ENCODE measurements around the gene PTGFRN. TPM values are rescaled to one million over a fixed set of nuclear protein-coding genes. Genes with fewer than 3 reads are reported as not detected.

Gene PTGFRN
- polyA plus RNA-seq, 1 donor (not counting 4 experiments of a cell fraction or from before 2014, with no cell fraction given): 177 TPM

GRCh38 chr1:116902027-116902426 is 7.7 kb upstream of the PTGFRN start:
- dilution Hi-C loops (cut with MboI; ENCODE audit: extremely low pct_ligation_motif_present, low sequenced_read_pairs): no loop called here

GRCh38 chr1:116902723-116903383 is 6.9 kb upstream of the PTGFRN start:
- Histone ChIP-seq H3K27me3 (ENCODE audit: control insufficient read depth, extremely low read depth, insufficient read depth, low read length) (no peaks in the 10 kb centered on the region), H3K4me3 (ENCODE audit: control insufficient read depth in 2 of 3, extremely low read depth in 1 of 3, insufficient read depth in 2 of 3, low read depth in 1 of 3, low read length in 3 of 3) (no peak overlapping the region), H3K9me3 (ENCODE audit: control insufficient read depth, low read depth, low read length) (no peaks in the 10 kb centered on the region), H3K4me1 (ENCODE audit: control insufficient read depth, extremely low read depth, insufficient read depth, low read length) (peaks cover 44% of the 10 kb centered on the region), H3K4me2 (ENCODE audit: control insufficient read depth, extremely low read depth, insufficient read depth, low read depth, low read length) (peak overlapping the region; percentile 47), H3K27ac (ENCODE audit: control insufficient read depth, insufficient read depth, low read length) (peak overlapping the region; percentile 19), H3K9me1 (ENCODE audit: control insufficient read depth, extremely low read depth, insufficient read depth, low read length) (no peaks in the 10 kb centered on the region), H3K79me2 (ENCODE audit: control insufficient read depth, insufficient read depth, low read length) (no peaks in the 10 kb centered on the region), H4K20me1 (ENCODE audit: control insufficient read depth, extremely low read depth, insufficient read depth, low read length) (no peaks in the 10 kb centered on the region), H3K9ac (ENCODE audit: control insufficient read depth, extremely low read depth, insufficient read depth, low read length) (no peak overlapping the region), H2AFZ (ENCODE audit: control insufficient read depth, low read length) (no peak overlapping the region), H3K36me3 (ENCODE audit: control insufficient read depth in 2 of 2, extremely low read depth in 1 of 2, insufficient read depth in 2 of 2, low read length in 2 of 2) (no peaks in the 10 kb centered on the region)
- dilution Hi-C loops (cut with MboI; ENCODE audit: extremely low pct_ligation_motif_present, low sequenced_read_pairs): no loop called here
- DNase-seq (ENCODE audit: low read depth, low spot score): no peak
- no peak for TF ChIP-seq EZH2 (IDR thresholded peaks at IDR 0.05; ENCODE audit: low read length)
- TF ChIP-seq CTCF (optimal IDR thresholded peaks at IDR 0.05 in 1 of 3, IDR thresholded peaks at IDR 0.05 in 1 of 3, conservative IDR thresholded peaks at IDR 0.05 in 1 of 3; ENCODE audit: extremely low read depth in 1 of 3, insufficient read depth in 2 of 3, low read length in 3 of 3): no peak
- peak; percentile 69 for FAIRE-seq

More at GRCh38 chr1:116902027-116902426, 7.7 kb upstream of the PTGFRN start:
- peak; percentile 86 for FAIRE-seq
- no peaks in the 10 kb centered on the region for H3K79me2 ChIP-seq (ENCODE audit: control insufficient read depth, insufficient read depth, low read length)
- no peak overlapping the region for H3K4me3 ChIP-seq (ENCODE audit: control insufficient read depth in 2 of 3, extremely low read depth in 1 of 3, insufficient read depth in 2 of 3, low read depth in 1 of 3, low read length in 3 of 3)
- TF ChIP-seq CTCF (optimal IDR thresholded peaks at IDR 0.05 in 1 of 3, IDR thresholded peaks at IDR 0.05 in 1 of 3, conservative IDR thresholded peaks at IDR 0.05 in 1 of 3; ENCODE audit: extremely low read depth in 1 of 3, insufficient read depth in 2 of 3, low read length in 3 of 3): no peak
- no peak for TF ChIP-seq EZH2 (IDR thresholded peaks at IDR 0.05; ENCODE audit: low read length)
- no peaks in the 10 kb centered on the region for H3K9me3 ChIP-seq (ENCODE audit: control insufficient read depth, low read depth, low read length)
- H3K36me3 ChIP-seq (ENCODE audit: control insufficient read depth in 2 of 2, extremely low read depth in 1 of 2, insufficient read depth in 2 of 2, low read length in 2 of 2): no peaks in the 10 kb centered on the region
- peak overlapping the region; percentile 47 for H3K4me2 ChIP-seq (ENCODE audit: control insufficient read depth, extremely low read depth, insufficient read depth, low read depth, low read length)
- H4K20me1 ChIP-seq (ENCODE audit: control insufficient read depth, extremely low read depth, insufficient read depth, low read length): no peaks in the 10 kb centered on the region
- H3K9ac ChIP-seq (ENCODE audit: control insufficient read depth, extremely low read depth, insufficient read depth, low read length): no peak overlapping the region
- H3K27ac ChIP-seq (ENCODE audit: control insufficient read depth, insufficient read depth, low read length): peak overlapping the region; percentile 19
- H2AFZ ChIP-seq (ENCODE audit: control insufficient read depth, low read length): peak overlapping the region; percentile 83
- H3K4me1 ChIP-seq (ENCODE audit: control insufficient read depth, extremely low read depth, insufficient read depth, low read length): peaks cover 36% of the 10 kb centered on the region
- no peaks in the 10 kb centered on the region for H3K27me3 ChIP-seq (ENCODE audit: control insufficient read depth, extremely low read depth, insufficient read depth, low read length)
- no peaks in the 10 kb centered on the region for H3K9me1 ChIP-seq (ENCODE audit: control insufficient read depth, extremely low read depth, insufficient read depth, low read length)
- DNase-seq (ENCODE audit: low read depth, low spot score): no peak

Data from keratinocyte (primary cell).